ENCODE data around the gene CCDC57. TPM values are rescaled to one million over a fixed set of nuclear protein-coding genes. Genes with fewer than 3 reads are reported as not detected.

CCDC57 gene
- total RNA-seq, 2 donors from 2014 or later, result 76.9 to 78.8 TPM

- Mint-ChIP-seq H3K27me3 (ENCODE audit: low read depth) (no peaks in the 10 kb centered on the region), H3K4me3 (no peak overlapping the region), H3K36me3 (ENCODE audit: insufficient read depth in 2 of 2) (peaks cover 2 to 3% of the 10 kb centered on the region in 2 donors), H3K9me3 (no peaks in the 10 kb centered on the region), H3K27ac (no peak overlapping the region), H3K4me1 (ENCODE audit: low read depth) (no peaks in the 10 kb centered on the region)
- ATAC-seq (replicated peaks in 1 of 2) (no peak), DNase-seq (no peak)
Observed at GRCh38 chr17:82086941-82087906, 125.4 kb downstream of the CCDC57 start.

GRCh38 chr17:82085931-82086764 is 126.5 kb downstream of the CCDC57 start:
- DNase-seq, result no peak
- ATAC-seq (replicated peaks in 1 of 2), result no peak
- Mint-ChIP-seq H3K27ac (no peak overlapping the region), H3K9me3 (no peaks in the 10 kb centered on the region), H3K4me3 (no peak overlapping the region), H3K27me3 (ENCODE audit: low read depth) (no peaks in the 10 kb centered on the region), H3K4me1 (ENCODE audit: low read depth) (no peaks in the 10 kb centered on the region), H3K36me3 (ENCODE audit: insufficient read depth in 2 of 2) (peaks cover 2 to 3% of the 10 kb centered on the region in 2 donors)

- no peak overlapping the region for H3K4me3 Mint-ChIP-seq
- no peak overlapping the region for H3K27ac Mint-ChIP-seq
- peaks cover 2 to 3% of the 10 kb centered on the region in 2 donors for H3K36me3 Mint-ChIP-seq (ENCODE audit: insufficient read depth in 2 of 2)
- ATAC-seq (replicated peaks in 1 of 2), result no peak
- H3K4me1 Mint-ChIP-seq (ENCODE audit: low read depth), result no peaks in the 10 kb centered on the region
- DNase-seq, result no peak
- H3K27me3 Mint-ChIP-seq (ENCODE audit: low read depth), result no peaks in the 10 kb centered on the region
- no peaks in the 10 kb centered on the region for H3K9me3 Mint-ChIP-seq
Observed at GRCh38 chr17:82085031-82085861, 127.4 kb downstream of the CCDC57 start.

- Mint-ChIP-seq H3K27me3 (ENCODE audit: low read depth) (no peaks in the 10 kb centered on the region), H3K27ac (no peak overlapping the region), H3K9me3 (no peaks in the 10 kb centered on the region), H3K36me3 (ENCODE audit: insufficient read depth in 2 of 2) (peaks cover 2 to 3% of the 10 kb centered on the region in 2 donors), H3K4me3 (no peak overlapping the region), H3K4me1 (ENCODE audit: low read depth) (no peaks in the 10 kb centered on the region)
- DNase-seq (no peak), ATAC-seq (replicated peaks in 1 of 2) (no peak)
Observed at GRCh38 chr17:82084373-82085030, 128.1 kb downstream of the CCDC57 start.

- peaks cover 2 to 3% of the 10 kb centered on the region in 2 donors for H3K36me3 Mint-ChIP-seq (ENCODE audit: insufficient read depth in 2 of 2)
- H3K27ac Mint-ChIP-seq, result no peak overlapping the region
- H3K9me3 Mint-ChIP-seq, result no peaks in the 10 kb centered on the region
- H3K27me3 Mint-ChIP-seq (ENCODE audit: low read depth), result no peaks in the 10 kb centered on the region
- ATAC-seq (replicated peaks in 1 of 2), result no peak
- no peak overlapping the region for H3K4me3 Mint-ChIP-seq
- no peaks in the 10 kb centered on the region for H3K4me1 Mint-ChIP-seq (ENCODE audit: low read depth)
- no peak for DNase-seq
Observed at GRCh38 chr17:82083533-82084359, 128.9 kb downstream of the CCDC57 start.

- H3K4me1 Mint-ChIP-seq (ENCODE audit: low read depth), result no peaks in the 10 kb centered on the region
- H3K27me3 Mint-ChIP-seq (ENCODE audit: low read depth), result no peaks in the 10 kb centered on the region
- no peak overlapping the region for H3K4me3 Mint-ChIP-seq
- H3K27ac Mint-ChIP-seq, result no peak overlapping the region
- DNase-seq, result no peak
- H3K36me3 Mint-ChIP-seq (ENCODE audit: insufficient read depth in 2 of 2), result peaks cover under 1 to 3% of the 10 kb centered on the region in 2 donors
- ATAC-seq (replicated peaks in 1 of 2), result no peak
- no peaks in the 10 kb centered on the region for H3K9me3 Mint-ChIP-seq
Observed at GRCh38 chr17:82083009-82083408, 129.6 kb downstream of the CCDC57 start.

GRCh38 chr17:82082456-82082855 is 130.2 kb downstream of the CCDC57 start:
- Mint-ChIP-seq H3K27ac (no peak overlapping the region), H3K4me3 (no peak overlapping the region), H3K9me3 (no peaks in the 10 kb centered on the region), H3K36me3 (ENCODE audit: insufficient read depth in 2 of 2) (peaks cover 0 to 3% of the 10 kb centered on the region in 2 donors), H3K4me1 (ENCODE audit: low read depth) (no peaks in the 10 kb centered on the region), H3K27me3 (ENCODE audit: low read depth) (no peaks in the 10 kb centered on the region)
- ATAC-seq (replicated peaks in 1 of 2) (no peak), DNase-seq (no peak)

GRCh38 chr17:82081966-82082365 is 130.7 kb downstream of the CCDC57 start:
- Mint-ChIP-seq H3K36me3 (ENCODE audit: insufficient read depth in 2 of 2) (peaks cover 0 to 3% of the 10 kb centered on the region in 2 donors), H3K9me3 (no peaks in the 10 kb centered on the region), H3K4me3 (no peak overlapping the region), H3K27ac (no peak overlapping the region), H3K4me1 (ENCODE audit: low read depth) (no peaks in the 10 kb centered on the region), H3K27me3 (ENCODE audit: low read depth) (no peaks in the 10 kb centered on the region)
- DNase-seq (no peak), ATAC-seq (replicated peaks in 1 of 2) (no peak)

GRCh38 chr17:82081546-82081945 is 131.1 kb downstream of the CCDC57 start:
- no peaks in the 10 kb centered on the region for H3K9me3 Mint-ChIP-seq
- DNase-seq (no peak), ATAC-seq (replicated peaks in 1 of 2) (no peak)
- no peaks in the 10 kb centered on the region for H3K4me1 Mint-ChIP-seq (ENCODE audit: low read depth)
- H3K36me3 Mint-ChIP-seq (ENCODE audit: insufficient read depth in 2 of 2), result peaks cover 0 to 3% of the 10 kb centered on the region in 2 donors
- no peak overlapping the region for H3K4me3 Mint-ChIP-seq
- no peaks in the 10 kb centered on the region for H3K27me3 Mint-ChIP-seq (ENCODE audit: low read depth)
- no peak overlapping the region for H3K27ac Mint-ChIP-seq

GRCh38 chr17:82080789-82081464 is 131.7 kb downstream of the CCDC57 start:
- Mint-ChIP-seq H3K27ac (no peak overlapping the region), H3K4me3 (no peak overlapping the region), H3K27me3 (ENCODE audit: low read depth) (no peaks in the 10 kb centered on the region), H3K9me3 (no peaks in the 10 kb centered on the region), H3K4me1 (ENCODE audit: low read depth) (no peaks in the 10 kb centered on the region), H3K36me3 (ENCODE audit: insufficient read depth in 2 of 2) (peaks cover 0 to 3% of the 10 kb centered on the region in 2 donors)
- DNase-seq (no peak), ATAC-seq (replicated peaks in 1 of 2) (no peak)

- H3K4me3 Mint-ChIP-seq, result no peak overlapping the region
- H3K9me3 Mint-ChIP-seq, result no peaks in the 10 kb centered on the region
- no peaks in the 10 kb centered on the region for H3K4me1 Mint-ChIP-seq (ENCODE audit: low read depth)
- ATAC-seq (replicated peaks in 1 of 2), result no peak
- no peaks in the 10 kb centered on the region for H3K27me3 Mint-ChIP-seq (ENCODE audit: low read depth)
- peaks cover 0 to 3% of the 10 kb centered on the region in 2 donors for H3K36me3 Mint-ChIP-seq (ENCODE audit: insufficient read depth in 2 of 2)
- DNase-seq, result no peak
- no peak overlapping the region for H3K27ac Mint-ChIP-seq
Observed at GRCh38 chr17:82080048-82080788, 132.4 kb downstream of the CCDC57 start.
